ENCODE results near the gene CD247.

CD247 gene

DNA sequence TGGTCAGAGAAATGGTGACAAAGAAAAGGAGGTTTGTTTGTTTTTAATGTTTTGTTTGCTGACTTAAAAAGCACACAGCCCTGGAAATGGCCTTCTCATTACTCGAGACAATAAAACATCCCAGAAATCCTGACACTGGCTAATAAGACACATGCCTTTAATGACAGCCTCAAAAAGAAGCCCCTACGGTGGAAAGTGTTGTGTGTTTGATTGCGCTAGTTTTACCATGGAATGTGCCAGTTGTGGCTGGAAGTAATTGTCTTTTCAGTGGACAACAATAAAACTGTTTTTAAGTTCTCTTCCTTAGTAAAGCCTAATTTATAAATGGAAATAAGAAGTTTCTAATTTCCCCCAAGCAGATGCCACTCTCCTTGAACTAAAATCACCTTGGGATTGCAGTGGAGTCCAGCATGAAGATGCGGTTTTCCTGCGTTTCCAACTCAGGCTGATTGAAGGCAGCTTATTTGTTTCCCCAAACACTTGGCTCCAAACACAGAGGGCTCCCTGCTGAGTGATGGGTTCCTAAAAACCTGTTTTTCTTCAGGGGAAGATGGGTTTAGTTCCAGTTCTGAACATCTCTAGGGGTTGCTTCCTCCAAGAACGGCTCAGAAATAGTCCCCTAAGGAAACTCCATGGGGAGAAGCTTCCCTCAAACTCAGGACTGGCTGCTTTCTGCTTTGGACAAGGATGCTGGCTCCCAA is 54.3 kb downstream of the CD247 start:
- no peak for DNase-seq (ENCODE audit: low read depth in 2 of 3, low spot score in 2 of 3)

DNA sequence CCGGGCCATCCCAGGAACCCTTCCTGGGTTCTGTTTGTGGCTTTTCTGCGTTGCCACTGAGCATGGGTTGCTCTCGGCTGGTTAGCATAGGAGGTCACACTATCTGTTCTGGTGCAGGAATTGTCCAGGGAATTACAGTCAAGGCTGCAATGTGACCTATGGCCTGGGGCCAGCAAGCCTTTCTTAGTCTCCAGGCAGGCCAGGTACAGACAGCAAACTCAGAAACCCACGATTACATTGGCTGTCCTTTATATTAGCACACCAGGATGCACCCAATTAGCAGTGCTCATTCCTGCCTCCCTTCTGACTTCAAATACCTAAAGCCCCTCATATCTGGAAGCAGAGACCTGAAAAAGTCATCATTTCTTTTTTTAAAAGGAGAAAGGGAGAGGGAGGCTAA is 55.2 kb downstream of the CD247 start:
- DNase-seq (ENCODE audit: low read depth in 2 of 3, low spot score in 2 of 3) = no peak

DNA sequence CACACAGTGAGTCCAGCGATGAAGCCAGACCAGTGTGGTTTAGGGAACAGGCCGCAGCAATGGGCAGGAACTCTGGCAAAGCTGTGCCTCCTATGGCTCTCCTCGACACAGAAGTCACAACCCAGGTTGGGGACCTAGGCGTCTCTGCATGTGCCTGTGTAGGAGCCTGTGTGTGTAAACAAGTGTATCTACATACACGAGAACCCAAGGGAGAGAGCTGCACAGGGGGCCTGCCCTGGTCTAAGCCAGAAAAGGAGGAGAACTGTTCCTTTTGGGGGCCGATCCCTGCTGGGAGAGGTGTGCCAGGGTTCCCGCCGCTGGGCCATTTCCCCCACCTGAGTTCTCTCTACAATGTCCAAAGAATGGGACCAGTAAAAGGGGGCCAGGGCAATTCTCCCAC is 56.0 kb downstream of the CD247 start:
- no peak for DNase-seq (ENCODE audit: low read depth in 2 of 3, low spot score in 2 of 3)

DNA sequence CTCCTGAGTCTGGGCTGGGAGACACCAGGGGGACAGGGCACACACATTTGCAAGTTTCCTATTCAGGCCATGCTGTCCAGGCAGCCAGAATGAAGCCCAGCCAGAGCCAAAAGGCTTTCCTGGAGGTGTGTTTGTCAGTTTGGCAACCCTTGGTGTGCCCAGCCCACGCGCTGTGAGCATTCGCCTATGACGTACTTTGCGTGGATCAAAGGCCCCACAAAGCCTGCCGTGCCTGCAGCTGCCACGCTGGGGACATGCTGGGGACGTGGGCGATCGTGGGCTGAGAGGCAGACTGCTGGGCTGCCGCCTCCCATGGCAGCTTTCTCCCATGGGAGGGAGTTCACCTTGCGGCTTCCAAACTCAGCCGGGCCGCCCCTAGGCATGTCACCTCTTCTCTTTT is 57.5 kb downstream of the CD247 start:
- DNase-seq (ENCODE audit: low read depth in 2 of 3, low spot score in 2 of 3) = no peak

DNA sequence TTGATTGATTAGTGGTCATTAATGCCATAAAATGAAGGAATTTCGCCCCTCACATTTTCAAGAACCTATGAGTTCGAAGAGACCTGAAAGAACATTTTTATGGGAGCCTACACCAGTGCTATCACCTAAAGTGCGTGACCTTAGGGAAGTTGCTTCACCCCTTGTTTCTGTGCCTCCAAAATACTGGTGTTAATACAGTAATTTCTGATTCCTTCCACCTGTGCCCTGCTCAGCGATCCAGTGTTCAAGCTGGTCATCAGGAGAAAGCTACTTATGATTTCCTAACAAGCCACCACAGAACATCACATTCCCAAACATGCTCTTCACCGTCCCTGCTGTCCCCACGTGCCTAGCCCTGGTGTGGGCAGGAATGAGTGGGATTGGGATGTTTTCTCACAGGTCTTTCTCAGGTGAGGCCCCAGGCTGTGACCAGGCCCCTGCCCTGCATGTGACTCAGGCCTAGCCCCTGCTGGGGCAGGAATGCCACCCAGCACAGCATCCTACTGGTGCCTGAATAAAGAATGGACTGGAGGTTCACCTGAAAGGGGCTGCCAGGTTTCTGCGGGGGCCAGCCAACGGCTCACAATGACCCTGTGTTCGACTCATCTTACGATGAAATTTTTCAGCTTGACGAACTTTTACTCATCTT is 60.3 kb downstream of the CD247 start:
- no peak for DNase-seq (ENCODE audit: low read depth in 2 of 3, low spot score in 2 of 3)

DNA sequence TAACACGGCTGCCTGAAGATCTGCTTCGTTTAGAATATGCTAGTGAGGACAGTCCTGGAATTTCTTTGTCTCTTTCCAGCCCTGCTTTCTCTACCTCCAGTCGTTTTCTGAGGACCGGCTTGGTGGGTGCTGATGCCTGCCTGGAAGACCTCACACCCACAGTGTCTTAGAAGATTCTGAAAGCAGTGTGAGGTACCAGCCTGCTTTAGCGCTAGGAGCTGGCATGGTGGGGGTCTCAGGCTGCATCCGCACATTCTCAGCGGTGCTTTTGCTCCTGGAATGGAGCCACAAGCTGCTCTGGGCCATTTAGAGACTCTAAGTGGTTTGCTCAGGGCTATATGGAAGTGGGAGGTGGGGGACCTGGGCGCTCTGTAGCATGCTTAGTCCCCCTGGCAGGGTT is 61.4 kb downstream of the CD247 start:
- DNase-seq (ENCODE audit: low read depth in 2 of 3, low spot score in 2 of 3) = no peak

DNA sequence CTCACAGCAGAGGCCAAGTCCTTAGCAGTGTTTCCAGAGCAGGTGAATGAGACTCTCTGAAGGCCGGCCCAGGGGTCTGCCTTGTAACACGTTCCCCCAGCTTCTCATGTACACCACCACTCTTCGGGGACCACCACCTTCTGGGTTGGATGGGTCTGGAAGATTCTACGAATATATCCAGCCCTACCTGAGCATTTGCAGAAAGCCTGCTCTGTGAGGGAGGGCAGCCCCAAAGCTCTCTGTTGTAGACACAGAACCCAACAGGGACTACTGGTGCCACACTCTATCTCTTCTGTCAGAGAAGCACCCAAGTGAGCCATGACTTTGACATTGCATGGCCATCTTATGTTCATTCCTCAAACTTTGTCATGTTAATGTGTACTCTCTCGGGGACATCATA is 61.8 kb downstream of the CD247 start:
- no peak for DNase-seq (ENCODE audit: low read depth in 2 of 3, low spot score in 2 of 3)

DNA sequence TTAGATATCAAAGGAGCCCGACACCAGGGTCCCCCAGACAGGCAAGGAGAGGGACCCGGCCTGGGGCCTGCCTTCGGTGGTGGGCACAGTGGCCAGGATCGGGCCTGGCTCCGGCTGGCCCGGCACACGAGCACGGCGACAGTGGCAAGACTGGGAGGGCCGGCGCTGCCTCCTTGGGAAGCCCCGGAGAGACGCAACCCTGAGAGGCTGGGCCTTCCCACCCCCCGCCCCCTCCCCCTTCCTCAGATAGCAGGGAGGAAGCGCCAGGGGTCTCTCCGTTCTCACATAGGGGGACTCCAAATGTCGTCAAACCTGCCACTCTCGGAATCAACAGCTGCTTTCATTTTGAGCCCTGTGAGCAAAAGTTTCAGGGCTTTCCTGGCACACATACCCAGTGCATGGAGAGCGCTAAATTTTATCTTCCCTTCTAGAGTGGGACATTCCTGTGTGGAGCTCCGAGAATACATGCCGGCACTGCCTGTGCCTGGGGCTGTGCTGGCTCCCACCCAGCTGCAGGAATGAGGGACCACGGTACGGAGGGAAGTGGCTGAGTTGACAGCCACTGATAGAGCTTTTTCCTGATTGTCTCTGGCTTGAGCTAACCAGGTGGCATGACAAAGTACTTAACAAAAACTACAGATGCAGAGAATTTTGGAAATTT is 62.4 kb downstream of the CD247 start:
- no peak for DNase-seq (ENCODE audit: low read depth in 2 of 3, low spot score in 2 of 3)

DNA sequence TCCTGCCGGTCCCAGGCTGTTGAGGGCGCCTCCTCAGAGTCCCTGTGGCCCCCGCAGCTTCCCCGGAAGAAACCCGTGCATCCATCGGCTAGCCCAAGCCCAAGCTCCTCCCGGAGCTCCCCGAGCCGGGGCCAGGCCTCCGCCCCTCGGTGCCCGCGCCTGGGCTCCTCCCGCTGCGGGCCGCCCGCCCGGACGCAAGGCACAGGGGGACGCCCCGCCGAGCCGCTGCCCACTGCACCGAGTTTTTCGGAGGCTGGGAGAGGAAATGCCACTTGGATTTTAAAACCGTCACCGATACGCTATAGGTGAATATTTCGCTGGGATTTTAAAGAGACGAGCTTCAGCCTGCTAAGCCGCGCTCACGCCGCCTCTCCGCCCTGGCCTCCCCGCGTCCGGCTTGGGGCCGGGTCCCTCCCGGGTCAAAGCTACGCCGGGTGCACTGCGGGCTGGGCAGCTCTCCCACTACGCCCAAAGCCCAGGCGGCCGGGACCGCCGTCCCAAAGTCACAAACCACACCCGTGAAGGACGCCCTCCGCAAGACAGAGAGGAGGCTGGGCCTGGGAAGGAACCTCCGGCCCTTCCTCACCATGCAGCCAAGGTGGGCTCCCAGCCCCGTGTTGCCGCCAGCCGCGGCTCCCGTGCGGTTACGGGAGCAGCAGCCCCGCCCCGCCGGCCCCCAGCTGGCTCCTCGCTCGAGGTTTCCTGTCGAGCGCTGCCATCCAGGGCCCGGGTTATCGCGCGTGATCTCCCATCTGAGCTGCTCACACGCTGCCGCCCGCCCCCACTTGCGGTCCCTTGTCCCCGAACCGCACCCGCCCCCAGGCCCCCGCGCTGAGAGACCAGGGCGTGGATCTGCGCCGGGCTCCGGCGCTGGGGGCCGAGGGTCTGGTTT is 63.2 kb downstream of the CD247 start:
- DNase-seq (ENCODE audit: low read depth in 2 of 3, low spot score in 2 of 3) = peak in 1 of 3 experiments; percentile 69

DNA sequence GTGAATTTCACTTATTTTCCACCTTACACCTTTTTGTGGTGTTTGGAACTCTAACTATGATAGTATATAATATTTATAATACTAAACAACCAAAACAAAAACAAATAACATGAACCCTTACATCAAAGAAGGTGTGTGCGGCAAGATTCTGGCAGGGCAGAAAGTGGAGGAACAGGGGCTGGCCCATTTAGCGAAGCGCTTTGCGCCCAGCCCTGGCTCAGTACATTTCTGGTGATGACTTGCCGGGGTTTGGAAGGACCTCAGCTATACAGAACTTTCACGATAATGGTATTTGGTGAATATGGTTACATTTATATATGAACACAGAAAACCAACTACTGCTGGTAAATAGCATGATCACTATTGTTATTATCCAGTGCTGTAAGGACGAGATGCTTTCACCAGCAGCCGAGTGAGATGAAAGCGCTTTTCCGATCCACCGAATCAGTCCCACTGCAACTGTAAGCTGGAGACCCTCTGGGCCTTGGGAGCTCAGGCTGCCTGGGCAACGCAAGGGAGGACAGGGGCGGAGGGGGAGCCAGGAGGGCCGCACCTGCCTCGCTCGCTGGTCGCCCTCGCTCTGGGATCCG is 63.9 kb downstream of the CD247 start:
- DNase-seq (ENCODE audit: low read depth in 2 of 3, low spot score in 2 of 3) = no peak

DNA sequence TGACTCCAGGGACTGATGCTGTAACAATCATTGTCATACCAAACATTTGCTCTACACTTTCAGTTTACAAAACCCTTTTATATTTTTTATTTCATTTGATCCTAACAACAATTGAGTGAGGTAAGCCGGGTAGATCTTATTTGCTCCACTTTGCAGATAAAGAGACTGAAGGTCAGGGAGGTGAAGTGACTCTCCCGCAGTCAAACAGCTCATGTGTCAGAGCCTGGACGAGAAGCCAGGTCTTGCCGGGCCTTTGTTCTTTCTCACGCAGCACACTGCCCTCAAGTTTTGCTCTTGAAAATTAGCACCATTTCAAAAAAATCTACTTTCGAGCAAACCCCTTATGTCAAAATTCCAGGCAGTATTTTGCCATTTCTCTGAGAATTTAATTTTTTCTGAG is 65.2 kb downstream of the CD247 start:
- DNase-seq (ENCODE audit: low read depth in 2 of 3, low spot score in 2 of 3) = no peak

DNA sequence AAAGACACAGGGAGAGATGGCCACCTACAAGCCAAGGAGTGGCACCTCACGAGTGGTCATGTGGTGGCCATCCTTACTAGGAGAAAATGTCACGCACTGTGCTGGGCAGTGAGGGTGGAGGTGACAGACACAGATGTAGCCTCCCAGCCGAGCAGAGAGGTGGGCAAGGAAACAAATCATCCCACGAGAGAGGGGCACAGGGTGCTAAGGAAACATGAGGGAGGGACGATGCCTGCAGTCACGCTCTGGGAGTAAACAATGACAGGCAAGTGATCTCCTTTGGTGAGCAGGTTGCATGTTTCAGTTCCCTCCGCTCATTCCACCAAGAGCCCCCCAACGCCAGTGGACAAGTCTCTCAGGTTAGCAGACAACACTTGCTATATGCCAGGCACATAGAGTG is 65.8 kb downstream of the CD247 start:
- no peak for DNase-seq (ENCODE audit: low read depth in 2 of 3, low spot score in 2 of 3)

DNA sequence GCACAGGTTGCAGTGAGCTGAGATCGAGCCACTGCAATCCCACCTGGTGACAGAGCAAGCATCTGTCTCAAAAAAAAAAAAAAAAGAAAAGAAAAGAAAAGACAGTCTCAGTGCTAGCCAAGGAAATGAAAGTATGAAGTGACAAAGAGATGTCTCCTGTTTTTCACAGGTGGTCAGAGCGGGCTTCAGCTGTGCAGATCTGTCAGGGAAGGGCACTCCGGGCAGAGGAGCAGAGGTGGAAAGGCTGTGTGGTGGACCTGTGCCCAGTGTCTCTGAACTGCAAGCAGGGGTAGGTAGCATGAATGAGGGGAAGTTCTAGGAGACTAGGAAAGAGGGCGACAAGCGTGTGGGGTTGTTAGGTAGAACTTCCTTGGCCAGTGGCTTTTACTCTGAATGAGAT is 67.5 kb downstream of the CD247 start:
- DNase-seq (ENCODE audit: low read depth in 2 of 3, low spot score in 2 of 3) = no peak

DNA sequence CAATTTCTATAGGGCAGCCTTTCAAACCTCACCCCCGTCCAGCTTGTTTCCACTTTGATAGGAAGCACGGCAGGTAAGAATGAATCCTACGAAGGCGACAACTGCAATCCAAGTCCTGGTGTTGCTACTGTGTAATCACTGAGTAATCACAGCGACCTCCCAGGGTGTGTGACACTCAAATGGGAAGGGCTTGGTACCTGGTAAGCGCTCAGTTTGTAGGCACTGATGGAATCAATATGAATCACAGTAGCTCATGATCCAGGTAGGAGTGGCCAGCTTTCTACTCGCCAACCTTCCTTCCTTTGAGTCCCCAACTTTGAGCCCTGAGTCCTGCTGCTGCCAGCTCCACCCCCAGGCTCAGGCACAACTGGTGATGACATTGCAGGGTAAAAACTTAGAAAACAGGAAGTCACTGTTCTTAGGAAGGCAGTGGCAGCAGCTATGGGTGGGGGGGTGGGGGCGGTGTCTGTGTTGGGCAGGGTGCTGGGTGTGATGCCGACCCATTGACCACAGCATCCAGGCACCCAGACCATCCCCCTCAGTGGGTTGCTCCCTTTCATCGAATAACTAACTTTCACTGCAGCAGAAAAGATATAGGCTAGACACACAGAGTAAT is 70.7 kb downstream of the CD247 start:
- DNase-seq (ENCODE audit: low read depth in 2 of 3, low spot score in 2 of 3) = peak in 2 of 3 experiments; percentile 41 to 54

DNA sequence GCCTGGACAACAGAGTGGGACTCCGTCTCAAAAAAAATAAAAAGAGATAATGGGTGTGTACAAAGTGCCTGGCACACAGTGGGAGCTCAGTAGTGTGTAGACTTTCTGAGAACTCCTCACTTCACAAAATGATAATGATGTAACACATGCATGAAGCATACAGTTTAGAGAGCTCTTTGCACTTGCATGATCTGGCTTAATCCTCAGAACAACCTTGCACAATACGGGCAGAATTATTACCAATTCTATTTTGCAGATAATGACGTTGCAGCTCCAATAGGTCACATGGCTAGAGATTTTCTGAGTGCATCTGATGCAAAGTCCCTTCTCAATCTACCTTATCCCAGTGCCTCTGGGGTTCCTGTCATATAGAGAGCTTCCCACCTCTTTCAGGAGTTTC is 71.4 kb downstream of the CD247 start:
- DNase-seq (ENCODE audit: low read depth in 2 of 3, low spot score in 2 of 3) = no peak

DNA sequence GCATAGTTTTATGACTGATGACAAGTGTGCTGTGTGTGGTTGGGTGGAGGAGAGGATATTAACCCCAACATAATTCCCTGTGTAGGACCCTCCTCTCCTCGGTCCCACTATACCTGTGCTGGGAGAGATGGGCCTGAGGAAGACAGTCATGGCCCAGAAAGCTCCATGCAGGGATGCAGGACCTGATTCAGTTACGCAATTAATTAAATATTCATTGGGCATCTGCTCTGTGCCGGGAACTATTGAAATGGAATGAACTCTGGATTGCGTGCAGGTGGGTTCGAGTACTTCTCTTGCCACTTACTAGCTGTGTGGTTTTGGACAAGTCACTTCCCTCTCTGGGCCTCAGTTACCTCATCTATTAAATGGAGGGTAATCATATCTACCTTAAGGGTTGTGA is 74.6 kb downstream of the CD247 start:
- no peak for DNase-seq (ENCODE audit: low read depth in 2 of 3, low spot score in 2 of 3)

DNA sequence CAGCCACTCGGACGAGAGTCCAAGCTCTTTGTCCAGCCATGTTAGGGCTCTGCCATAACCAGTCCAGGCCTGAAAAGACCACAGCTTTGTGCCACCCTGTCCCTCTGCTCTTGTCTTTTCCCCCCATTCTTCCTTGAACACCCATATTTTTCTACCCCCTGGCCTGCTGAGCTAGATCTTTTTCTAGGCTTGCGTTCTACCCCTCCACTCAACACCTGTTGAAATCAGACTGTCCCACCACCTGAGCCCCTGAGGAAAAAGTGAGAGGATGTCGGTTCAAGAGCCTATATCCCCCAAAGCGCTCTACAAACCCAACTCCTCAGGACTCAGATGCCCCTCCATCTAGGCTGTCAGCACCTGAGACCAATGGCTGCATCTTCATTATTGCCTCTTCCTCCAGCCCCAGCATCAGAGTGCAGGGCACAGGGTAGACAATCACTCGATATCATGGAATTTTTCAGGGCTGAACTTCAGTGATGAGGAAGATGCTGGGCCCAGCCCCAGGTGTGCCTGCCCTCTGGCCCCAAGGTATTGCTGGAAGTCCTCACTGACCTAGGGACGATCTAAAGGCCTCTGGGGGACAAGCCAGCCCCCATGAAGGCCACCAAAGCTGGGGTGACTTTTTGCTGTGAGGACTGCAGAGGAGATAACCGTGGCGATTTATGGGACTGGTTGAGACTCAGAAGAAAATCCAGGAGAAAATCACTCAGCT is 75.3 kb downstream of the CD247 start:
- no peak for DNase-seq (ENCODE audit: low read depth in 2 of 3, low spot score in 2 of 3)

DNA sequence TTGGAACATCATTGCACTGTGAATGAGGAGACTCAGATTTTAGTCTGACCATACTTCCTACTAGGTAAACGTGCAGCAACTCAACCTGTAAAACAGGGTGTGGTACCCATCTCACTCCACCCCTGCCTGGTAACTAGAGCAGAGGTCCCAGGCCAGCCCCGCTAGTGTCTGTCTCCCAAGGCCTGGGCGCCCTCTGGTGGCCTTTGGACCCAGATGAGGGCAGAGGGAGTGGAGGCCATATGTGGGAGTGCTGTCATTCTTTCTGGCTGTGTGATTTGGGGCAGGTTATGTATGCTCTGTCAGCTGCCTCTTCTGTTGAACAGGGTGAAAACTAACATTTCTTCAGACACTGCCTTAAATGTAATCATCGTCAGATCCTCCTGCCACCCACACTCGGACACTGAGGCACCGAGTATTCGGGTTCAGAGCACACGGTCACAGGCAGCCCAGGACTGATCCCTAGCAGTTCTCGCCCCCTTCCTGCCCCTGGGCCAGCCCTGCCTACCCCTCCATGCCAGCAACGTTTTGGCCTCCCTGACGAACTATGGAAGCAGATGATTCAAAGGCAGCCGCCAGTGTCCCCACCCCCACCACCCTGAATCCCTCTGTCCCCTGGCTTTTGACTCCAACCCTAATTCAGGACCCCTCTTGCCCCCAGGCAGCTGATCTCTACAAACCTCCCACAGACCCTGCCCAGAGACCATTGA is 76.0 kb downstream of the CD247 start:
- DNase-seq (ENCODE audit: low read depth in 2 of 3, low spot score in 2 of 3) = peak in 2 of 3 experiments; percentile 55 to 63

DNA sequence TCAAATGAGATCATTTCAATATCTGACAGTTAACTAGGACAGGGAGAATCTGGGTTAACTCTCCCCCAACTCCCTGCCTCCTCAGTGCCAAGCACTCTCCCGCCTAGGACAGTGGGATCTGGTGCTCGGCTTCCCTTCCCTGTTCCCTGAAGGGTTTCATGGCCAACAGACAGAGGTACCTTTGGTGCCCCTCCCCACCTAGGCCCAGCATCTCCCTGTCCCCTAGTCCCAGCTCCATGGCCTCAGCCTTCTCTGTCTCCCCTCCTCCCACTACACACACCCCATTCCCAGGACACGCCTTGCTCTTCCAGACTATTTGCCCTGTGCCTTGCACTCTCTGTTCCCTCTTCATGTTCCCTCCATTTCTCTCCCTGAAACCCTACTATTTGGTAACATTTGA is 77.1 kb downstream of the CD247 start:
- DNase-seq (ENCODE audit: low read depth in 2 of 3, low spot score in 2 of 3) = no peak

All from activated CD8-positive, alpha-beta memory T cell treated with anti-CD3 and anti-CD28 coated beads for 48 hours (primary cell).